GM15510 (cell line): Measurements from ENCODE around the gene PMCH.

Source experiments
- POLR2A ChIP-seq: IDR thresholded peaks from 3 replicates; pipeline ENCODE4 v1.6.1; 2011; ENCODE audit warnings: borderline replicate concordance; ENCODE audit not compliant: insufficient read length; ENCODE audit errors: extremely low read depth

The PMCH gene

GRCh38 chr12:102167821-102168604, 29.6 kb downstream of the PMCH start:
- no peak for TF ChIP-seq POLR2A

- no peak for TF ChIP-seq POLR2A
These were observed 34.2 kb downstream of the PMCH start for GRCh38 chr12:102163383-102163782.
